GM20000 (cell line): ENCODE results near the gene MEIOC.
A peak's percentile ranks its signal among the peaks of the same experiment; 100 is the strongest.
"Not testable (repeated sequence)": the region's sequence is repeated elsewhere in the genome, so short reads cannot be mapped to it uniquely, and the experiment has no call there.

Source experiments
- DNase-seq: peaks from one replicate; pipeline ENCODE4 v3.0.0; 2012; ENCODE audit warnings: low spot score
- TF ChIP-seq, protein P1 (sequence below): IDR thresholded peaks from 2 replicates; pipeline ENCODE4 v1.5.1; 2012; ENCODE audit warnings: mild to moderate bottlenecking, control low read depth; ENCODE audit errors: extremely low read depth, missing control alignments

Gene MEIOC

DNA sequence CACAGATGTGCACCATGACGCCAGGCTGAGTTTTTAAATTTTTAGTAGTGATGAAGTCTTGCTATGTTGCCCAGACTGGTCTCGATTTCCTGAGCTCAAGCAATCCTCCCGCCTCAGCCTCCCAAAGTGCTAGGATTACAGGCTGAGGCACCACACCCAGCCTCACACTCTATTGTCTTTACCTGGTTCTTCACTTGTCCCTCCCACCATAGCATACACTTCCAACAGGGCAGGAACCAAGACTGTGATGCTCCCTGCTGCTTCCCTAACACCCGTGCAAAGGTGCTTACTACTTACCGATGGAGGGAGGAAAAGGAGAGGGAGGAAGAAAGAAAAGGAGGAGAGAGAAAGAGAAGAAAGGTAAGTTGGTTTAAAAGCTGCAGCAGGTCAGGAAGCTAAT is 41.4 kb upstream of the MEIOC start:
- TF ChIP-seq, protein P1, sequence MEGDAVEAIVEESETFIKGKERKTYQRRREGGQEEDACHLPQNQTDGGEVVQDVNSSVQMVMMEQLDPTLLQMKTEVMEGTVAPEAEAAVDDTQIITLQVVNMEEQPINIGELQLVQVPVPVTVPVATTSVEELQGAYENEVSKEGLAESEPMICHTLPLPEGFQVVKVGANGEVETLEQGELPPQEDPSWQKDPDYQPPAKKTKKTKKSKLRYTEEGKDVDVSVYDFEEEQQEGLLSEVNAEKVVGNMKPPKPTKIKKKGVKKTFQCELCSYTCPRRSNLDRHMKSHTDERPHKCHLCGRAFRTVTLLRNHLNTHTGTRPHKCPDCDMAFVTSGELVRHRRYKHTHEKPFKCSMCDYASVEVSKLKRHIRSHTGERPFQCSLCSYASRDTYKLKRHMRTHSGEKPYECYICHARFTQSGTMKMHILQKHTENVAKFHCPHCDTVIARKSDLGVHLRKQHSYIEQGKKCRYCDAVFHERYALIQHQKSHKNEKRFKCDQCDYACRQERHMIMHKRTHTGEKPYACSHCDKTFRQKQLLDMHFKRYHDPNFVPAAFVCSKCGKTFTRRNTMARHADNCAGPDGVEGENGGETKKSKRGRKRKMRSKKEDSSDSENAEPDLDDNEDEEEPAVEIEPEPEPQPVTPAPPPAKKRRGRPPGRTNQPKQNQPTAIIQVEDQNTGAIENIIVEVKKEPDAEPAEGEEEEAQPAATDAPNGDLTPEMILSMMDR, result no peak
- DNase-seq, result no peak

DNA sequence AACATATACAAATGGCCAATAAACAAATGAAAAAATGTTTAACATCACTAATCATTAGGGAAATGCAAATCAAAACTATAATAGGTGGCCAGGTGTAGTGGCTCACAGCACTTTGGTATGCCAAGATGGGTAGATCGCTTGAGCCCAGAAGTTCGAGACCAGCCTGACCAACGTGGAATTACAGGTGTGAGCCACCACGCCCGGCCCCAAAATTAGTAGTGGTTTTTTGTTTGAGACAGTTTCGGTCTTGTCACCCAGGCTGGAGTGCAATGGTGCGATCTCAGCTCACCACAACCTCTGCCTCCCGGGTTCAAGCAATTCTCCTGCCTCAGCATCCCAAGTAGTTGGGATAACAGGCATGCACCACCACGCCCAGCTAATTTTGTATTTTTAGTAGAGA is 37.6 kb upstream of the MEIOC start:
- not testable (repeated sequence) for DNase-seq

DNA sequence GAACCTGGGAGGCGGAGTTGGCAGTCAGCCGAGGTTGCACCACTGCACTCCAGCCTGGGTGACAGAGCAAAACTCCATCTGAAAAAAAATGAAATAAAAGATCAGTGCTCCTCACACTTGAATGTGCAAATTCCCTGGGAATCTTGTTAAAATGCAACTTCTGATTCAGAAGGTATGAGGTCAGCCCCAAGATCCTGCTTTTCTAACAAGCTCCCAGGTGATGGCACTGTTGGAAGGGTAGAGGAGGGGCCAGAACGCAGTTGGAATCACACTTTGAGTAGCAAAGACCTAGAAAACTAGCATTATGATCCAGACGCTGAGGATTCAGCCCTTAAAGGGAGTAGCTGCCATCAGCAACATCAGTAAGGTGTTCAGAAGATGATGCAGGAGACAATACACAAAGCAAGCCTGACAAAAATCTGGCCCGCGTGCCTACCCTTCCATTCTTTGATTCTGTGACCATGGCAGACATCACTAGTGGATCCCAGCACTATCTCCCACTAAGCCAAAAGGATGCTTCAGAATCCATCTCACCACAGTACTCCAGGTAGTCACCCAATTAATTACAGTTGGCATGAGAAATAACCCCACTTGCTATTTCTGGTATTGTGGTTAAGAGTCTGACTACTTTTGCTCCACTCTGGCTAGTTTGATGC is 33.1 kb upstream of the MEIOC start:
- no peak for DNase-seq
- TF ChIP-seq, protein P1, result no peak

DNA sequence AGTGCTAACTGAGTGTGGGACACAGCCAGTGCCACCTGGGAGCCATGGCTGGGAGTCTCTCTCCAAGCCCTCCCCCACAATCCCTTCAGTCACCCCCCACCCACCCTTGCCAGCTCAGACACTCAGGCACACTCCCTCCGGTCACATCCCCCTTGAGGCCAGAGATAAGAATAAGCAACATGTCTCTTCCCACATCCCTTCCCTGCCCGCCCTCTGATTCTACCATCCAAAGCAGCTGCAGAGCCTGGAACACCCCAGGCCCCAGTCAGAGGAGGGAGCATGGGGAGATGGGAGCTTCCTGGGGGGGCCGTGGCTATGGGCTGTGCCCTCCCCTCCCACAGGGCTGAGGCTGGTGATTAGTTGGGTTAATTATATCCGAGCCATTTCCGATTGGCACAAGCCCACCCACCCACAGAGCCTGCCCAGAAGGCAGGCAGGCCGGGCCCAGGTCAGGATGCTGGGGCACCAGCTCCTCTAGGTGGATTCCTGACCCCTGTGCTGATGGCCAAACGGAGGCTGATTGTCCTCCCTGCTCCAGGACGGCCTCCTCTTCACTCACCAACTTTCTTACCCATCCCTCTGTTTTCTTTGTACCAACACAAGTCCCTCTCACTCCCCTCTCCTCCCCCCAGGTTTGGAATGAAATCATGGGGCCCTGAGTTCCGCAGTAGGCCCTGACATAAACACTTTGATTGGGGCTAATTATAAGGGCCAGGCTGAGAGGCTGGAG is 28.6 kb upstream of the MEIOC start:
- TF ChIP-seq, protein P1, result no peak
- no peak for DNase-seq

DNA sequence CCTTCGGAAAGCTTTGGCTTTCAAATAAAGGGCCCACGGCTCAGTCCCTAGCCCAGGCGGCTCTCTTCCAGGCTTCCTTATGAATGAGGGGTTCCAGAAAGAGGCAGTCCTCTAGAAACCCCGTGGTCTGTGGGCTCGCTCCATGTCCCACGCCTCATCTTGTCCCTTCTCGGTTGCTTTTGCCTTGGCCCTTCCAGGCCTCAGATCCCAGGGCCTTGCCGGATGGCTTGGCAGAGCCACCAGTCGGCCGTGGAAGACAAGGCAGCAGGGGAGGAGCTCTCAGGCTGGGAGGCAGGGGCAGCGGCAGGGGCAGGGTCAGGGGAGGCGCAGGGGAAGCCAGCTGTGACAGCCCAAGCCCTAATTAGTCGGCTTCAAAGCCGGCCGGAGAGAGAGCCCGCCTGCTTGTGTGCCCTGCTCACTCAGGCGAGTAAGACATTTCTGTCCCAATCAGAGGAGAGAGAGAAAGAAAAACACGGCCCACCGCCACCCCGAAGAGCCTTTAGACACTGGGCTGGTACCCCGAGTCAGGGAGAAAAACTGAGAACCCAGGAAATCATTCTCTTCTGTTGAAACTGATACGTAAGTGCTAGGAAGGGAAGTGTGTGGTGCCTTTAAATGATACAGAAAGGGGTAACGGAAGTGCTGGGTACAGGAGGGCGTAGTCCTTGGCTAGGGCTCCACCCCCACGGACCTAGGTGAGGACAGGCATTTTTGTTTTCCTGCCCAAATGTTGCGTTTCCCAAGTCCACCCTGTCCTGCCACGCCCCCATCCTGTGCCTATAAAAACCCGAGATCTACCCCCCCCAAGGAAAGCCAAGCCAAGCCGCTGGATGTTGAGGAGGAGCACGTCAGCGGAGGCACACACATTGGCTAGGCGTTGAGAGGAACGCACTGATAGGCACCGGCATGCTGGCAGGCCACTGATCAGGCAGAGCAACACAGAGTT is 27.8 kb upstream of the MEIOC start:
- peak; percentile 59 for DNase-seq
- TF ChIP-seq, protein P1, result no peak

DNA sequence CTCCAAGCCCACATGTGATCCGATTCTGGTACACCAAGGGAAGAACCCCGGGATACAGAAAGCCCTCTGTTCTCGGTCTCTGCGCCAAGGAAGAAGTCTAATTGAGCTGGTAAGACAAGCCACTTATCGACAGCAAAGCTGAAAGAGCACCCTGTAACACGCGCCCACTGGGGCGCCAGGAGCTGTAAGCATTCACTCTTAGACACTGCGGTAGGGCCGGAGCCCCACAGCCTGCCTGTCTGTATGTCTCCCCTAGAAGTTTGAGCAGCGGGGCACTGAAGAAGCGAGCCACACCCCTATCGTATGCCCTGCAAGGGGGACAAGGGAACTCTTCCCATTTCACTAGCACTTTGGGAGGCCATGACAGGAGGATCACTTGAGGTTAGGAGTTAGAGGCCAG is 27.0 kb upstream of the MEIOC start:
- no peak for DNase-seq
- TF ChIP-seq, protein P1, result no peak

DNA sequence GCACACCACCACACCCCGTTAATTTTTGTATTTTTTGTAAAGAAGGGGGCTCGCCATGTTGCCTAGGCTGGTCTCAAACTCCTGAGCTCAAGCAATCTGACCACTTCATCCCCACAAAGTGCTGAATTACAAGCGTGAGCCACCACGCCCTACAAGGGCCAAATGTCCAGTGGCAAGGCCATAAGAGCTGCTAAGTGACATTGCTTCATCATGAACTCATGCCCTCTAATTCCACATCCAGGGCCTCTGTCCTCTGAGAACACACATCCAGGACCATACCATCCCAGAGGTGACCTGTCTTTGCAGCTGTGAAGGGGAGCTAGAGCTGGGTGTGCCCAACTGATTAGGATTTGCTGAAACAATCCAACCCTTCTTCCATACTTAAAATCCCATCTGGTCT is 25.6 kb upstream of the MEIOC start:
- DNase-seq, result no peak
- TF ChIP-seq, protein P1, result no peak
